DOHH2 (cell line): ENCODE data around the gene HINT3.

ENCODE experiments used
- H3F3A ChIP-seq: fragments of 200-600 bp; sonication (generic), shearing (Covaris generic); 2 replicates; pipeline ENCODE4 v1.6.0; 2016; ENCODE audit warnings: antibody characterized with exemption, mild to moderate bottlenecking; ENCODE audit not compliant: control insufficient read depth, insufficient read depth
- H3K27ac ChIP-seq: fragments of 200-600 bp; sonication (generic); 2 replicates; pipeline ENCODE4 v1.5.1; 2014; ENCODE audit warnings: low read depth, mild to moderate bottlenecking, low read length, moderate library complexity
- H3K27me3 ChIP-seq: fragments of 200-600 bp; sonication (generic); 2 replicates; pipeline ENCODE4 v1.6.1; 2014; ENCODE audit warnings: mild to moderate bottlenecking, low read length, mixed read lengths; ENCODE audit not compliant: control insufficient read depth
- H3K36me3 ChIP-seq: fragments of 200-600 bp; sonication (generic); 2 replicates; pipeline ENCODE4 v1.6.1; 2014; ENCODE audit warnings: mild to moderate bottlenecking, low read length, moderate library complexity, mixed read lengths; ENCODE audit not compliant: control insufficient read depth
- H3K4me1 ChIP-seq: fragments of 200-600 bp; sonication (generic); 2 replicates; pipeline ENCODE4 v1.6.1; 2014; ENCODE audit warnings: mild to moderate bottlenecking, low read length, mixed read lengths; ENCODE audit not compliant: control insufficient read depth
- H3K4me2 ChIP-seq: fragments of 200-600 bp; sonication (generic); 2 replicates; pipeline ENCODE4 v1.6.0; 2014; ENCODE audit warnings: mild to moderate bottlenecking, low read length, moderate library complexity
- H3K4me3 ChIP-seq: fragments of 200-600 bp; sonication (generic); 2 replicates; pipeline ENCODE4 v1.5.1; 2014; ENCODE audit warnings: mild to moderate bottlenecking, low read length, mixed read lengths
- H3K79me2 ChIP-seq: fragments of 200-600 bp; sonication (generic); 2 replicates; pipeline ENCODE4 v1.6.1; 2014; ENCODE audit warnings: mild to moderate bottlenecking, low read length, mixed read lengths; ENCODE audit not compliant: control insufficient read depth
- H3K9me2 ChIP-seq: fragments of 200-600 bp; sonication (generic); replicated peaks from 2 replicates; pipeline ENCODE4 v1.6.1; 2014; ENCODE audit warnings: mild to moderate bottlenecking, low read length, mixed read lengths; ENCODE audit not compliant: control insufficient read depth
- H3K9me3 ChIP-seq: fragments of 200-600 bp; sonication (generic); 2 replicates; pipeline ENCODE4 v1.6.1; 2014; ENCODE audit warnings: antibody characterized with exemption, low read length, mixed read lengths; ENCODE audit not compliant: control insufficient read depth, insufficient read depth
- H4K20me1 ChIP-seq: fragments of 200-600 bp; sonication (generic); 2 replicates; pipeline ENCODE4 v1.6.0; 2014; ENCODE audit warnings: low read depth, mild to moderate bottlenecking, antibody characterized with exemption, low read length, moderate library complexity; ENCODE audit not compliant: control insufficient read depth, insufficient read depth
- EZH2phosphoT487 ChIP-seq: fragments of 200-600 bp; sonication (generic); IDR thresholded peaks from 2 replicates; pipeline ENCODE4 v1.6.1; 2017; ENCODE audit warnings: borderline replicate concordance, mild to moderate bottlenecking, antibody characterized with exemption, low read length, moderate library complexity, mixed read lengths
- TF ChIP-seq, protein P1 (sequence below): fragments of 200-600 bp; sonication (generic); IDR thresholded peaks from one replicate; pipeline ENCODE4 v1.5.1; 2014; ENCODE audit warnings: antibody characterized with exemption, mild to moderate bottlenecking, low read depth, low read length; ENCODE audit not compliant: poor library complexity, severe bottlenecking

Gene HINT3

GRCh38 chr6:125943528-125944433 lies 12.8 kb upstream of the HINT3 start:
- H3K9me2 ChIP-seq = no peaks in the 10 kb centered on the region; the same call in 1 of the 2 replicates
- H4K20me1 ChIP-seq = no peaks in the 10 kb centered on the region
- no peaks in the 10 kb centered on the region for H3K9me3 ChIP-seq
- no peaks in the 10 kb centered on the region for H3F3A ChIP-seq
- TF ChIP-seq, protein P1, sequence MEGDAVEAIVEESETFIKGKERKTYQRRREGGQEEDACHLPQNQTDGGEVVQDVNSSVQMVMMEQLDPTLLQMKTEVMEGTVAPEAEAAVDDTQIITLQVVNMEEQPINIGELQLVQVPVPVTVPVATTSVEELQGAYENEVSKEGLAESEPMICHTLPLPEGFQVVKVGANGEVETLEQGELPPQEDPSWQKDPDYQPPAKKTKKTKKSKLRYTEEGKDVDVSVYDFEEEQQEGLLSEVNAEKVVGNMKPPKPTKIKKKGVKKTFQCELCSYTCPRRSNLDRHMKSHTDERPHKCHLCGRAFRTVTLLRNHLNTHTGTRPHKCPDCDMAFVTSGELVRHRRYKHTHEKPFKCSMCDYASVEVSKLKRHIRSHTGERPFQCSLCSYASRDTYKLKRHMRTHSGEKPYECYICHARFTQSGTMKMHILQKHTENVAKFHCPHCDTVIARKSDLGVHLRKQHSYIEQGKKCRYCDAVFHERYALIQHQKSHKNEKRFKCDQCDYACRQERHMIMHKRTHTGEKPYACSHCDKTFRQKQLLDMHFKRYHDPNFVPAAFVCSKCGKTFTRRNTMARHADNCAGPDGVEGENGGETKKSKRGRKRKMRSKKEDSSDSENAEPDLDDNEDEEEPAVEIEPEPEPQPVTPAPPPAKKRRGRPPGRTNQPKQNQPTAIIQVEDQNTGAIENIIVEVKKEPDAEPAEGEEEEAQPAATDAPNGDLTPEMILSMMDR = no peak
- no peak for TF ChIP-seq EZH2phosphoT487
- H3K27ac ChIP-seq = no peak overlapping the region
- peaks cover 15% of the 10 kb centered on the region for H3K4me1 ChIP-seq
- no peaks in the 10 kb centered on the region for H3K27me3 ChIP-seq
- no peaks in the 10 kb centered on the region for H3K36me3 ChIP-seq
- no peak overlapping the region for H3K4me3 ChIP-seq
- H3K79me2 ChIP-seq = no peaks in the 10 kb centered on the region
- H3K4me2 ChIP-seq = peak overlapping the region; percentile 20; the same call in 1 of the 2 replicates

DNA sequence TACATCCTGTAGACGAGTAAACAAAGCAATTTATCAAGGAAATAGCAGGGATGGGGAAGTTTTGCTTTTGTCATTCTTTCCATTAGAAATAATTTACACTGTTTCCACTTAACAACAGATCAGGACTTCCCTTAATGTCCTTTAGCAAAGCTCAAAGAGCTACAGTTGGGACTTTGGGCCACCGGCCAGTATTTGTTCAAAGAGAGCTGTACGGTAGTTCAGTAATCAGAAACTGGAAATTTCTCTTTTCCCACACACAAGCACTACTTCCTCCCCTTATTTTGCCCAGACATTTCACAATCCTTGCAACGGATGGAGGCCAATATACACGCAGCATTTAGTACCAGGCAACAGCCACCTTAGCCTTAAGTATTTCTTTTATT lies 12.1 kb upstream of the HINT3 start:
- Histone ChIP-seq H3K27me3 (no peaks in the 10 kb centered on the region), H3K27ac (no peak overlapping the region), H3K79me2 (no peaks in the 10 kb centered on the region), H3K9me3 (no peaks in the 10 kb centered on the region), H3K4me1 (peaks cover 15% of the 10 kb centered on the region), H3K9me2 (no peaks in the 10 kb centered on the region; the same call in 1 of the 2 replicates), H4K20me1 (no peaks in the 10 kb centered on the region), H3K4me2 (peak overlapping the region; percentile 20), H3F3A (no peaks in the 10 kb centered on the region), H3K4me3 (no peak overlapping the region), H3K36me3 (no peaks in the 10 kb centered on the region)
- TF ChIP-seq, protein P1 = no peak
- TF ChIP-seq EZH2phosphoT487 = no peak

DNA sequence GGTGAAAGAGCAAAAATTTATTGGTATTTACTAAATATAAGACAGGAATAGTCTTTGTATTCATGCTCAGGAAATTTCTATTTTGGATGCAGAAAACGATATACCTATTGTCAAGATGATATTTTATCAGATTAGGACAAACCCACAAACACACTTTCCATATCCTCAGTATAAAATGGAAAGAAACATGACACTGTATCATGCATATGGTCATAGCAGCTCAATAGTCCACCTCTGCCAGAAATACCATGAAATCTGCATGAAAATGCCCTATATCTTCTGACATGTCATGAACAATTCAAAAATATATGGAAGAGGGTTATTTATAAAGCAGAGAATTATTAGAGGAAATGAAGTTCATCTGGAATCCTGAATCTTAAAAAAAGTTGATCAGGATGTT lies 11.7 kb upstream of the HINT3 start:
- Histone ChIP-seq H3K4me3 (no peak overlapping the region), H3K27me3 (no peaks in the 10 kb centered on the region), H3K4me1 (peaks cover 15% of the 10 kb centered on the region), H3K27ac (no peak overlapping the region), H3K36me3 (no peaks in the 10 kb centered on the region), H3K79me2 (no peaks in the 10 kb centered on the region), H3K4me2 (no peak overlapping the region), H3K9me2 (no peaks in the 10 kb centered on the region; the same call in 1 of the 2 replicates), H4K20me1 (no peaks in the 10 kb centered on the region), H3F3A (no peaks in the 10 kb centered on the region), H3K9me3 (no peaks in the 10 kb centered on the region)
- TF ChIP-seq, protein P1 = no peak
- no peak for TF ChIP-seq EZH2phosphoT487
